Camera-type eye (tissue), 1 donor: ENCODE measurements around the gene KRTAP13-2. TPM values are rescaled to one million over a fixed set of nuclear protein-coding genes. Genes with fewer than 3 reads are reported as not detected.

ENCODE experiments used
- total RNA-seq: library from RNA; depleted of rRNA; stranded (reverse); fragments of >200 nt; gene quantifications from one replicate; pipeline ENCODE4 v1.2.3, GENCODE V29; 2014

Gene KRTAP13-2, protein sequence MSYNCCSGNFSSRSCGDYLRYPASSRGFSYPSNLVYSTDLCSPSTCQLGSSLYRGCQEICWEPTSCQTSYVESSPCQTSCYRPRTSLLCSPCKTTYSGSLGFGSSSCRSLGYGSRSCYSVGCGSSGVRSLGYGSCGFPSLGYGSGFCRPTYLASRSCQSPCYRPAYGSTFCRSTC
- not detected for total RNA-seq

DNA sequence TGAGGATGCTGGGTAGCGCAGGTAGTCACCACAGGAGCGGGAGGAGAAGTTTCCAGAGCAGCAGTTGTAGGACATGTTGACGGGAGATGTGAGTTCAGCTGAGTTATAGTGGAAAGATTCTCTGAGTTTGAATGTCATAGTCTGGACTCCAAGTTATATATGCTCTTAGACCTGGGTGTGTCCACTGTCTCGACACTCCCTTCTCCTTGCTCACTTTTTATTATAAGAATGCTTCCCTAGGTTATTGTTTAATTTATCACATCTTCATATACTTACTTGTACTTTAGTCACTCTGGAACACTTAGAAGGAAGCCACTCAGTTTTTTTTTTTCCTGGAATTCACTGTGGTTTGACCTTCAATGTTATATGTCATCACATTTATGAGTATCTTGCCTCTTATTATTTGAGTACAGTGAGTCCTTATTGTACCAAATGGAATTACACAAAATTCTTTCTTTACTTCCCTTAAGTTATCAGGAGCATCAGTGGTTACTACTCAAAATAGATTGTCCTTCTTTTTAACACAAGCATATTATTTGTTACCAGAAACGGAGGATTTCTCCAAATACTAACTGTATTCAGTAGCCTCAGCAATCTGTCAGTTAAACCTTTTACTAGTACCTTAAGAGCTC is at the start of gene KRTAP13-2:
Gene KRTAP13-2 (minus strand): TSS at position 133 of the 632 bp plus-strand sequence. CDS start 58 bp downstream, at position 75.

DNA sequence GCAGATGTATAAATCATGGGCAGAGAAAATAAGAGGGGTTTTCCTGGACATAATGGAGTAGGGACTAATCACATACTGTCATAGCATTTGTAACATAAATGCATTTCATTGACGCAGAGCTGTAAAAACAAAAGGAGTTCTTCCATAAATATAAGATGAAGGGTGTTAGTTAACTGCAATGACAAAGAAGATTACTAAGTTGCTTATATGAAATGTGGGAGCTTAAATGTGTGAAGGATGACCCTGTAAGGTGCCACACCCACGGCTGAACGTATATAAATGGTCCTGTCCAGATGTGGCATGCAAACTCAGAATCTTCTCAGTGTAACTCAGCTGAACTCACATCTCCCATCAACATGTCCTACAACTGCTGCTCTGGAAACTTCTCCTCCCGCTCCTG is 23.7 kb upstream of the KRTAP13-2 start, which contains the start of gene KRTAP13-1:
Gene KRTAP13-1 (plus strand): TSS at position 301 of the 400 bp plus-strand sequence. CDS start 56 bp downstream, at position 357.

DNA sequence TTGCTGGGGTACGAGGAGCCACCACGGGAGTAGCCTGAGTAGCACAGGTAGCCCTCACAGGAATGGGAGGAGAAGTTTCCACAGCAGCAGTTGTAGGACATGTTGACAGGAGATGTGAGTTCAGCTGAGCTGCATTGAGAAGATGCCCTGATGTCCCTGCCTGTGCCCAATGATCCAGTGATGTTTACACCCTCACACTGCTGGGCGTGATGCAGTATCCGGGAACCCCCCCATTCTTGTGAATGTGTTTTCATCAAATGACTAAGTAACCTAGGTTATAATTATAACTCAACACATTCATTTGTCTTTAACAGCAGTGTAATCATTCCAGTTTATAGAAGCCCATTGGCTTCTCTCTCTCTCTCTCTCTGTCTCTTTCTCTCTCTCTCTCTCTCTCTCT is 23.6 kb downstream of the KRTAP13-2 start, which contains the start of gene KRTAP23-1:
Gene KRTAP23-1 (minus strand): TSS at position 101 of the 400 bp plus-strand sequence. CDS start 0 bp downstream, at position 101.

DNA sequence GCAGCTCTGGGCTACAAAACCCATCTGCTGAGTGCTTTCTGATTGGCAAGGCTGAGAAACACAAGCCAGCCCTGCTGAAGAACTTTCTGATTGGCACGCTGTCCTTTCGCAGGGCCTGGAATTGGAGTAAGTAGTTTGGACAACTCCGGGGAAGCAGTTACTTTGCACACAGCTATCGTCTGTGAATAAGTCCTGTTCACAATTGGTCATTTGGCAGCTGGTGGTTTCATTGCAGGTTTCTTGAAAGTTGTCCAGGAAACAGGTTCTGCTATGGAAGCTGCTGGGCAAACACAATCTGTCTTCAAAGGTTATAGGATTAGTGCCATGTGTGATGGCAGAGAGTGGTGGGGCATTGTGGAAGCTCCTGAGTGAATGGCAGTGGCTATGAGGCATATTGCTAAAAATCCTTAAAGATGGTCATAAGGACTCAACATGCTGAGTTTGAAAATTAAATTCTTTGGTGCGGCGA is 34.8 kb downstream of the KRTAP13-2 start, which contains the start of gene KRTAP27-1:
Gene KRTAP27-1 (minus strand): TSS at position 419 of the 469 bp plus-strand sequence. CDS start 26 bp downstream, at position 393.

Other genes with a start within 250 kb of the KRTAP13-2 start
- gene CLDN17, start 205.5 kb downstream of the KRTAP13-2 start, total RNA-seq, result not detected
- gene CLDN8, start 156.2 kb downstream of the KRTAP13-2 start, total RNA-seq, result 2.0 TPM
- not detected for gene KRTAP24-1, start 89.3 kb downstream of the KRTAP13-2 start, total RNA-seq
- not detected for gene KRTAP25-1, start 82.8 kb downstream of the KRTAP13-2 start, total RNA-seq
- not detected for gene KRTAP26-1, start 52.0 kb downstream of the KRTAP13-2 start, total RNA-seq
- not detected for gene KRTAP27-1, start 34.6 kb downstream of the KRTAP13-2 start, total RNA-seq
- not detected for gene KRTAP23-1, start 23.7 kb downstream of the KRTAP13-2 start, total RNA-seq
- not detected for gene KRTAP13-1, start 23.8 kb upstream of the KRTAP13-2 start, total RNA-seq
- not detected for gene KRTAP13-3, start 53.7 kb upstream of the KRTAP13-2 start, total RNA-seq
- gene KRTAP13-4, start 57.9 kb upstream of the KRTAP13-2 start, total RNA-seq, result not detected
- gene KRTAP15-1, start 68.0 kb upstream of the KRTAP13-2 start, total RNA-seq, result not detected
- not detected for gene KRTAP19-1, start 108.1 kb upstream of the KRTAP13-2 start, total RNA-seq
- gene KRTAP19-2, start 115.2 kb upstream of the KRTAP13-2 start, total RNA-seq, result not detected
- gene KRTAP19-3, start 119.7 kb upstream of the KRTAP13-2 start, total RNA-seq, result not detected
- gene KRTAP19-4, start 124.9 kb upstream of the KRTAP13-2 start, total RNA-seq, result not detected
- gene KRTAP19-5, start 129.9 kb upstream of the KRTAP13-2 start, total RNA-seq, result not detected
- not detected for gene KRTAP19-6, start 169.6 kb upstream of the KRTAP13-2 start, total RNA-seq
- not detected for gene KRTAP19-7, start 189.0 kb upstream of the KRTAP13-2 start, total RNA-seq
- gene KRTAP22-2, start 218.1 kb upstream of the KRTAP13-2 start, total RNA-seq, result not detected
- gene KRTAP6-3, start 220.2 kb upstream of the KRTAP13-2 start, total RNA-seq, result not detected
- gene KRTAP6-2, start 226.6 kb upstream of the KRTAP13-2 start, total RNA-seq, result not detected
- gene KRTAP22-1, start 228.8 kb upstream of the KRTAP13-2 start, total RNA-seq, result not detected
- gene KRTAP6-1, start 241.7 kb upstream of the KRTAP13-2 start, total RNA-seq, result not detected
- not detected for gene KRTAP20-1, start 244.2 kb upstream of the KRTAP13-2 start, total RNA-seq
- not detected for gene KRTAP20-4, start 248.4 kb upstream of the KRTAP13-2 start, total RNA-seq